HuH-7.5 (cell line): ENCODE results near the gene CMPK2.

Experiments used
- DNase-seq: peaks from one replicate; pipeline ENCODE4 v3.0.0; 2011; ENCODE audit warnings: low spot score

CMPK2 gene

DNA sequence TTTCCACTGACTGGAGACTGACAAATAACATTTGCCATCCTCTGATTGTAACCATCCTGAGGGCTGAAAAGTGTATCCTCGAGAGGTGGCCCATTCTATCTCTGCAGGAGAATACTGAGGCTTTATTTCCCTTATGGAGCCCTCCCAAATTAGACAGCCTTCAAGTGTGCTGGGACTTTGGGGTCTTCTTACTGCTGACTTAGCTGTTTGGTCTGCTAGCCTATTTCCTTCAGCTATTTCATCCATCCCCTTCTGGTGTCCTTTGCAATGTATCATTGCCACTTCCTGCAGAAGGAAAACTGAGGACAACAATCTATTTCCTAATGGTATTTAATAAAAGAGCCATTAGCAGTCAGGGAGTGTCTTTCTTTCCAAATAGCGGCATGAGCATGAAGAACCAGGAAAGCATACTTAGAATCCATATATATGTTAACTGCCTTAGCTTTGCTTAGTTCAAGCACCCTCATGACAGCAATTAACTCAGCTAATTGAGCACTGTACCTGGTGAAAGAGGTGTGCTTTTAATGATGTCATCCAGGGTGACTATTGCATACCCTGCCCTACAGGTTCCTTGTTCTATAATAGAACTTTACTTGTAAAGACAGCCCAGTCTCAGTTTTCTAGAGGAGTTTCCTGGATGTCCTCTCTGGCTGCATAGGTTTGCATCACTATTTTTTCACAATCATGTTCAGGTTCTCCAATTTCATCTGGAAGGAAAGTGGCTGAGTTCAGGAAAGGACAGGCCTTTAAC is 24.0 kb downstream of the CMPK2 start:
- no peak for DNase-seq

GRCh38 chr2:6838673-6839319 is 26.9 kb downstream of the CMPK2 start:
- DNase-seq = no peak

DNA sequence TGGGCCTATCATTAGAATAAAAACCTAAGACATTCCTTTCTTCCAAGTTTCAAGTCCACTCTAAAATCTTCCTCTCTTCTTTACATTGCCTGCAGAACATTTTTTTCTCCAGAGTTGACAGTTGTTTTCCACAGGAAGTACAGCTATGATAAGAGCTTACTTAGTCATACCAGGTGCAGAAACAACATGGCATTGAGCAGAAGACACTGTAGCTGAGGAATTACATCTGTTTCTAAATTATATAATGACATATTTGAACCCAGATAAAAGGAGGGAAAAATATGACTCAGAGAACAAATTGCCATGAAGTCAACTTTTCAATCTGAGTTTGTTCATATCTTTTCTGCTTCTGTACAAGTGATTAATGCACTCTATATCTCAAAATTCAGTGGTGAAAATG is 30.2 kb downstream of the CMPK2 start:
- DNase-seq = no peak

- DNase-seq = no peak
Observed at GRCh38 chr2:6834163-6834562, 31.5 kb downstream of the CMPK2 start.

DNA sequence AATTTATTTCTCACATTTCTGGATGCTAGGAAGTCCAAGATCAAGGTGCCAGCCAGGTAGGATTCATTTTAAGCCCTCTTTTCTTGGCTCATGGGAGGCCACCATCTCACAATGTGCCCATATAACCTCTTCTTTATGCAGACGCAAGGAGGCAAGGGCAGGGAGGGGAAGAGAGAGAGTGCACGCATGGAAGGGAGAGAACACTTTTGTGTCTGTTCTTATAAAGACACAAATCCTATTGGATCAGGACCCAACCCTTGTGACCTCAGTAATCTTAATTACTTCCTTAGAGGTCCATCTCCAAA is 32.5 kb downstream of the CMPK2 start:
- no peak for DNase-seq

- DNase-seq = no peak
Observed at GRCh38 chr2:6832596-6833299, 33.0 kb downstream of the CMPK2 start.

DNA sequence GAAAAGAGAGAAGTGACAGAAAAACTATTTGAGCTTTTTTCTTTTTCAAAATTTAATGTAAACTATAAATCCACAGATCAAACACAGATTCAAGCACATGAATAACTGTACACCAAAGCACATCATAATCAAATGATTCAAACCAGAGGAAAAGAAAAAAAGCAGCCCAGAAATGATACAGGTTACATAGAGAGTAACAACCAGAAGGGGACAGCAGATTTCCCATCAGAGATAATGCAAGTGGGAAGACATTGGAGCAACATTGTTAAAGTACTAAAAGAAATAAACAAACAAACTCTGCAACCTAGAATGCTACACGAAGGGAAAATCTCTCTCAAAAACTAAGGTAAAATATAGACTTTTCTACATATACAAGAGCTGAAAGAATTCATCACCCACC is 34.5 kb downstream of the CMPK2 start:
- no peak for DNase-seq

- DNase-seq = no peak
Observed at GRCh38 chr2:6828299-6828584, 37.5 kb downstream of the CMPK2 start.

- DNase-seq = no peak
Observed at GRCh38 chr2:6827566-6828298, 38.0 kb downstream of the CMPK2 start.

DNA sequence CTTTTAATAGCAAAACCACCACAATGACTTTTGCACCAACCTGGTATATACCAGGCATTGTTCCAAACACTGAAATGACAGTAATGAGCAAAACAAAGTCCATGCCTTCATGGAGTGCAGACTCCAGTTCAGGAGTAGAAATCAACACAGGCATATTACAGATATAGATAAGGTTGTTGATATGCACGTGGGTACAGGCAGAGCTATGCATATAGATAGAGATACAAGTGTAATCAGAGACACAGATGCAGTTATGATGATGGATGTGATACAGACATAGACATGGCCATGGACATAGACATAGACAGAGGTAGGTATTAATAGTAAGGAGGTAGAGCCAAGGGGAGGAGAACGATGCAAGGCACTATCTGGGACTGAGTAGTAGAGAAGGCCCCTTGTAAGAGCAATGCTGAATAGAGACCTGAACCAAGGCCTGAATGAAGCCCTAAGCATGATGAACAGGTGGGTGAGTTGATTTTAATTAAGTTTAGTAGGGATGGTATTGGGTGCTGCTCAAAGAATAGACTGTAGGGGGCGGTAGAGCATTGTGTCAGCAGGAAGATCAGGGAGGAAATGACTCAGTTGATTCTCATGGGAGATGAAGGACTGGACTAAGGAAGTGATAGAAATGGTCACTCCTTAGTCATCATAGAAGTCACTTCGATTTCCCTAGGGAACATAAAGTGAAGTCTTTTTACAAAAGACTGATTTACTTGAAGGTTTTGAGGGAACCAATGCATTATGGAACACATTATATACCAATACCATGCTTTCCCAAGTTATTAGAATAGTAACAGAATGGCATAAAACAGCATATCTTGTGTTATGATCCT is 39.4 kb downstream of the CMPK2 start:
- no peak for DNase-seq

- no peak for DNase-seq
Observed at GRCh38 chr2:6824962-6825361, 40.7 kb downstream of the CMPK2 start.

GRCh38 chr2:6823111-6823510 is 42.6 kb downstream of the CMPK2 start:
- no peak for DNase-seq

DNA sequence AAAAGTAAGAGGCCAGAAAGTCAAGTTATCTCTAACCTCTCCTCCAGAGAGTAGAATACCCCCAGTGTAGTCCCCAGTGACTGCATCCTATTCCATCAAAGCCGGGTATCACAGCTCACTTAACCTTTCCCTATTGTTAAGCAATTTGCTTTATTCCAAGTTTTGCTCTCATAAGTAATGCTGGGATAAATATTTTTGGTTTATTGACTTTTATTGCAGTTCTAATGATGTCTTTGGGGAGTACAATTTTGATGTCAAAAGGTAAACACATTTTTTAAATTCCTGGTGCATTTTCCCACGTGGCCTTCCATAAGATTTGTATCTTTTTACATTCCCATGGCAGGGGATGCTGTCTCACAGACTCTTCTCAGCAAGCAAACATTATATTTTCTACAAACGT is 43.3 kb downstream of the CMPK2 start:
- DNase-seq = no peak

GRCh38 chr2:6820903-6821584 is 44.7 kb downstream of the CMPK2 start:
- no peak for DNase-seq

DNA sequence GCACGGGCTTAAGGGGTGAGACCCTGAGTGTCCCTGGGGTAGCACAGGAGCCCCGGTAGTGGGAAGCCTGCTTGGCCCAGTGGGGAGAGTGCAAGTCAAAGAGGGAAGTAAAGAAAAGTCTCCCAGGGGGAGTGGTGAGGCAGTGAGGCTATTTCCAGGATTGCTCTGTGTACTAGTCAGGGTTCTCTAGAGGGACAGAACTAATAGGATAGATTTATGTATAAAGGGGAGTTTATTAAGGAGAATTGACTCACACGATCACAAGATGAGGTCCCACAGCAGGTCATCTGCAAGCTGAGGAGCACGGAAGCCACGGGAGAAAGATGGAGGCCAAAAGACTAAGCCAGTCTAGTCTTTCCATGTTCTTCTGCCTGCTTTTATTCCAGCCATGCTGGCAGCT is 45.5 kb downstream of the CMPK2 start:
- no peak for DNase-seq

DNA sequence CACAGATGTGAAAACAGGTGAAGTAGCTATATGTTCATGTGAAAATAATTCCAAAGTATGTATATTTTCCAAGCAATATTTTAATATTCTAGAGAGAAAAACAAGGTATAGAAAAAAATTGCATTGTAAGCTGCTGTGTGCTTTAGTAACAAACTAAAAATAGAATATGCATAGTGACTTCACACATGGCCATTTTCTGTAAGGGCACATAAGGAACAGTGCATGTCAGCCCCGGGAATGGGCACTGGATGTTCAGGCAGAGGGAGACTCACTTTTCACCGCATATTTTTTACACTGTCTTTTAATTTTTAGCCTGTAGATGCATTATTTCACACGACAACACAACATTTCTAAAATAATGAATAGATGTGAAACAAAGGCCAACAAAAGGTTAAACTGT is 46.0 kb downstream of the CMPK2 start:
- no peak for DNase-seq

GRCh38 chr2:6818012-6818411 is 47.7 kb downstream of the CMPK2 start:
- DNase-seq = no peak

DNA sequence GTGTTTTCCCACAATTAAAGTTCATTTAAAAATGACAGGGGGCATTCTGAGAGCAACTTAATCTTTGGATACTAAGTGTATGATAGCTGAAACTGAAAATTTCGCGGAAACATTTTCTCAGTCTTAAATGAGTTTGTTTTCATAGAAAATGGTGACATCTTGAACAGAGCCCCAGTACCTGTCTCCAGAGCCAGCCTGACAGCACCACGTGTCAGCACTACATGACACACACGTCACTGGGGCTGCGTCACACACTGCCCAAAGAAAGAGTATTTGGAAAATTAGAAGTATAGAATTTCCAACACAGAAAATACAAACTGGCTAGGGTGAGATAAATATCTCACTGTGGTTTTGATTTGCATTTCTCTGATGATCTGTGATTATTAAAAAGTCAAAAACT is 50.8 kb downstream of the CMPK2 start:
- no peak for DNase-seq

DNA sequence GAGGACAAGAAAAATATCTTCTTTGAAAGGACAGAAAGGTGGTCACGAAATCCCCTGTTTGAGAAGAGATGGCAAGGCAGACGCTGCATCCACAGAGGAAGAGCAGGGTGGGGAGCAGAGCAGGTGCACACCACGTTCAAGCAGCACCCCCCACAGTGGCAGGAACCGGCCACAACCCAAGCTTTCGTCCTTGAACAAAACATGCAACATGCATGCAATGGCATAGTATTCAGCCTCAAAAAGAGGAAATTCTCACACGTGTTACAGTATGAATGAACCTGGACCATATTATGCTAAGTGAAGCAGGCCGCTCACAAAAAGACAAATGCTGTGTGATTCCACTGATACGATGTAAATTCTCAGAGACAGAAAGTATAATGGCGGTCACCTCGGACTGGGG is 51.4 kb downstream of the CMPK2 start:
- DNase-seq = no peak

DNA sequence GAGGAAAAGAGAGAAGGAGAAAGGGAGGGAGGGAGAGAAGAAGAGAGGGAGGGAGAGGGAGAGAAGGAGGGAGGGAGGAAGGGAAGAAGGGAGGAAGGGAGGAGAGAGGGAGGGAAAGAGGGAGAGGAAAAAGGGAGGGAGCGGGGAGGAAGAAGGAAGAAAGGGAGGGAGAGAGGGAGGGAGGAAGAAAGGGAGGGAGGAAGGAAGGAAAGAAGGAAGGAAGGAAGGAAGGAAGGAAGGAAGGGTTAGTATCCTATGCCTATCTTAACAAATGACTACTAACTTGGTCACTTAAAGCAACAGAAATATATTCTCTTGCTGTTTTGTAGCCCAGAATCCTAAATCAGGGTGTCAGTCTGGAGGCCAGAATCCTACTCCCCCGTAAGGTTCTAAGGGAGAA is 52.1 kb downstream of the CMPK2 start:
- no peak for DNase-seq

- DNase-seq = no peak
Observed at GRCh38 chr2:6812857-6813530, 52.7 kb downstream of the CMPK2 start.
